NCI-H2029 (cell line): ENCODE results near the gene ALDH1A3.

Experiments used
- DNase-seq: peaks from one replicate; lab custom pipeline; 2025; lab: John Stamatoyannopoulos, UW

Gene ALDH1A3

DNA sequence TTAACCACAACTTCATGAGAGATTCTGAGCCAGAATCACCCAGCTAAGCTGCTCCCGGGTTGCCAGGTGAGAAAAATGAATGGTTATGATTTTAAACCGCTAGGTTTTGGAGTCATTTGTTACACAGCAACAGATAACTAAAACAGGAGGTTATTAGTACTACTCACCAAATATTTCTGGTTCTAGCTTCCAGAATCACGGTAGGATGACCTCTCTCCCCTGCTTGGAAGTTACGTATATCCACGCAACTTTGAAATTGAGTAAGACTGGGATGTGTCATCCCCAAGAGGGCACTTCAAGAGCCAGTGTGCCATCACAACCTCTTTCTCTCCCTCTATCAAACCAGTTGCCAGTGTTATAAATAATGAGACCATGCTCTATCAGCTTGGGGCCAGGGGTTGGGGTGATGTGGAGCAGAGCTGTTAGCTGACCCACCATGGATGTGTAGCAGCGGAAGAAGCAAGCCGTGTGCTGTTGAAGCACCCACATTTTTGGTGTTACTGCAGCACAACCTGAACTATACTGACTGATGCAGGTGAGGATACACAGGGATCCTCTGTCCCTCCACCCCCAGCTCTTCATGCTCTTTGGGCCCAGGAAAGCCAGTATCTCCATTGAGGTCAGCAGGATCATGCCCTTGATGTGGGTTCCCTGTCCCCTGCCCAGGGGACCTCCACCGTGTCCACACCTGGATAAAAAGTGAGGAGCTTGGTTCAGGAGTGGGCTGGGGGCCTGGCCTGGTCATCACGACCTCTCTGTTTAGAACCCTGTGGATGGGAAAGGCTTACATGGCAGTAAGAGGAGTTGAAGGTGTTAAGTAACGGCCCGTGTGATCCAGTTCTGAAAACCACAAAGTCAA, 19.4 kb upstream of the ALDH1A3 start:
- no peak for DNase-seq

DNA sequence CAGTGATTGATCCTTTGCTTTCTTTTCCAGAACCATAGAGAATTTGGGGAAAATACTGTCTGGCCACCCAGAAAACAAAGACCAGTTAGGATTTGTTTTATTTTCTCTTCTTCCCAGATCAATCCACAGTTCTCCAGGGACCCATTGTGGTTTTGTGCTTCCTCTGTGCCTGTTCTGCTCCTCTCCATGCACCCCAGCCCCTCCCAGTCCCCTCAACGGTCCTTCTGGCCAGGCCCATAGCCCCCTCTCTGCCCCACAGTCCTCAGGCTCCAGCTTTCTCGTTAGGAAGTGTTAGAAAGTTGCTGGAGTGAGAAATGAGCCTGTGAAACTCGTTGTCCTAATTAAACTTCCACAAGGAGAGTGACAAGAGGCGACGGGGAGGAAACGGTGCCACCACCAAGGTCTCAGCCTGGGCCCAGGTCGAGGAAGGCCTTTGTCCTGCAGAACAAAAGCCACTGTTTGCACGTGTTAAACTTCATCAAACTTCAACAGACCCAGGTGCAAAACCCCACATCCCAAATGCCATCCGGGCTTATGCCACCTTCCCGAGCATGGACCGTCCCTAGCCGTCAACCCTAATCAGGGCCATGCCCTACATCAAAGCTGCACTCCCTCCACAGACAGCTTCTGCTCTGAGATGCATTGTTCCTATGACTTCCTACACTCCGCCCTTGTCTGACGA, 18.7 kb upstream of the ALDH1A3 start:
- DNase-seq, result no peak

DNA sequence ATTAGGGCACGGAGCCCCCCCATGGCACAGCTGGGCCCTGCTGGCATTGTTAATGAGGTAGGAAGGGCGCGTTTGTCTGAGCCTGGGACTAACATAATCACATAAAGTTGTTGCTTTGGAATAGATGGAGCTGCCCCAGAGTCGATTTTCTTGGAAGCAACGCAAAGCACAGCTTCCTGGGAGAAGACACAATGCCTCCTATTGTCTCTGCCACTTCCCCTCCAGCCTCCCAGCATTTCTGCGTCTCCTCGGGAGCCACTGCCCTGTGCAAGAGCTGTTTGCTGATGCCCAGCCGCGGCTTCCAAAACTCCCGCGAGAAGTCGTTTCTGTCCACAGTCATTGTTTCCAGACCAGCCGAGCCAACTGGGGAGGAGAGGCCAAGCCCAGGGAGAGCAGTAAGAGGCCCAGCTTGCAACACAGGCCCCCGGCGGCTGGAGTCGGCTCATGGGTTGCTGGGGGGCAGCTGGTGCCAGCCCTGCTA, 18.1 kb upstream of the ALDH1A3 start:
- DNase-seq, result no peak

DNA sequence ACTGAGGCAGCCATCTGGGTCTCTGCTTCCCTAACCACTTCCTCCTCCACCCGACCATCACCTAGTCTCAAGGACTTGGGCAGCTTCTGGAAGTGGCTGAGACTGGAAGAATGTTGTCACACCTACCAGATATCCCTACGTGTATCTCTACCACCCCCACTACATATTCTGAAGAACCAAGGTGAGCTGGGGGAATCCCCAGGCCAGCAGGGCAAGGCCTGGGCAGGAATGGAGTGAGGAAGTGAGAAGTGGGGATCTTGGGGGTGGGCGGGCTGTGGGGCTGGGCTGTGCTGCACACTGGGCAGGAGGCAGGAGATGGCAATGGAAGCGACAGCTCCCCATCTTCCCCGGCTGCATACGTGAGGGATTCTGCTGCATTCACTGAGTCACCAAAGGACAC, 17.5 kb upstream of the ALDH1A3 start:
- no peak for DNase-seq

DNA sequence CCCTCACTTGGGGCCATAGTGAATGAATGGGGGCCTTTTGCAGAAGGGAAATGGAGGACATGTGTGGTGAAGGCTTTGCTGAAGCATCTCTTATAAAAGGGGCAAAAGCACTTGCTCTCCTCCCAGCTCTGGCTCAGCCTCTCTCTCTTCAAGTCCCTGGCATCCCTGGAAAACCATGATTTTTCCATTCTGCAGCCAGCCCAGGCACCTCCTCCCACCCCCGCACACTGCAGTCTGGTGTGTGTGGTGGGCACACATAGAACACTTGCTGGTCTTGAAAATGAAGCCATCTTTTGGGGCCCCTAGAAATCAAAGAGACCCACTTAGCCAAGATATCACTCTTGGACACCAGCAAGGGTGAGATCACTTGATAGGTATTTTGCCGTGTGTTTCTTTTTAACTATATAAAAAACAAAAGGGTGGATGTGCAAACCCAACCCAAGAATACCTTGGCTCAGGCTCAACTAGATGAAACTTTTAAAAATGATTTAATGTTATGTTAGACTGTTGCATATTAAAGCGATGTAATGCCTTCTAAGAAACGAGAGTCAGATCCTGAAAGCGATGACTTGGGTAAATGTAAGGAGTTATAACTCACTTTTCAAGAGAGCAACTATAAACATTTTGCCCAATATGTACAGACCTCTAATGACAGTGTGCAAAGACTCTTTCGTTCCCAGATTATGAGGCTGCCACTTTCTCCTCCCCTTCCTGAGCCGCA, 16.4 kb upstream of the ALDH1A3 start:
- no peak for DNase-seq

DNA sequence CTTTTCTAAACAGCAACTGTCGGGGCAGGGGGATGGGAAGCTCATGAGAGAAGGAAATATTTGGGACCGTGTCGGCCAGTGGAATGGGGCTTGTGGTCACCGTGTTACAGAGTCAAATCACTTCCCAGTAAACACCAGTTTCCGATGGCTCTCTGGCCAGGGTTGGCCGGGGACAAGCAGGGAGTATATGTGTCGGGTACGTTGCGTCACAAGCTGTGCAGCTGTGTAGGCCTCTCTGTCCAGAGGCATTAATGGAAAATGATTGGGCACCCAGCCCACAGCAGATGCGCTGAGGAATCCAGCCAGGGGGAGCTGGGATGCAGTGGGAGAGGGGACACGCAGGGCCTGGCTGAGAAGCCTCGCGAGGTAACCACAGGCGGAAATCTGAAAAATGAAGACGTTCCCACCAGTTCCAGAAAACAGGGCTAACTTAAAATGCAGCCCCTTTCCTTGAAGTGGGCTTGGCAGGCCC, 15.8 kb upstream of the ALDH1A3 start:
- no peak for DNase-seq

DNA sequence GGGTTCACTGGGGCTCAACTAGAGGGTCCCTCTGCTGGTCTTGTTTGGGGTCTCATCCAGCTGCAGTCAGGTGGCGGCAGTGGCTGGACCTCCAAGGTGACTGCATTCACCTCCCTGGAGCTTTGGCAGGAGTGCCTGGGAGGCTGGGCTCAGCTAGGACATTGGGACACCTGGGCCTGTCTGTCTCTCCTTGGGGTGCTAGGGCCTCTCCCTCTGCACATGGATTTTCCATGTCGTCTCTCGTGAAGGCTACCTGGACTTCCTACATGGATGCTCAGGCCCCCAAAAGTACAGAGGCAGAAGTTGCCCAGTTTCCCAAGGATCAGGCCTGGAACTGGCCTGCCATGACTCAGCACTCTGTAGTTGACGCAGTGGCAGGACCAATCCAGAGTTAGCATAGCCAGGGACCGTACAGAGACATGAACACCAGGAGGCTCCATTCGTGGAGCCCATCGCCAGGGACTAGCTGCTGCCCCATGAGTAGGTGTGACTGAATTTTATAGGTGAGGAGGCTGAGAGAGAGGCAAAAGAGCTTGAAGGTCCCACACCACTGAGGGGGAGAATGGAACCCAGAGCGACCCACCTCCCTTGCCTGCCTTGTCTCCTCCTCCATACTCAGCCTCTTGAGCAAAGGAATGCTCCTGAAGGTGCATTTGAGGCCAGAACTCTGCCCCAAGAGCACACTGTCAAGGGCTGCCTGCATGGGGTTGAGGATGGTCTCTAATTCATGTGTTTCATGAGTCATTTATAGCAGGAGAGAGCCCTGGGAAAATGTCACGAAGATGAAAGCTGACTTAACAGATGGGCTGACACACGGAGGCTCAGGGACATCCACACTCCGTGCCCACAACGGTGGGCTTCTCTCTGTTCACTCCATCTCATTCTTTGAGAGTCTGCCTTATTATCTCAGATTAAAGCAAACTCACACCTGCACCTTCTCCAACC, 13.0 kb upstream of the ALDH1A3 start:
- no peak for DNase-seq

DNA sequence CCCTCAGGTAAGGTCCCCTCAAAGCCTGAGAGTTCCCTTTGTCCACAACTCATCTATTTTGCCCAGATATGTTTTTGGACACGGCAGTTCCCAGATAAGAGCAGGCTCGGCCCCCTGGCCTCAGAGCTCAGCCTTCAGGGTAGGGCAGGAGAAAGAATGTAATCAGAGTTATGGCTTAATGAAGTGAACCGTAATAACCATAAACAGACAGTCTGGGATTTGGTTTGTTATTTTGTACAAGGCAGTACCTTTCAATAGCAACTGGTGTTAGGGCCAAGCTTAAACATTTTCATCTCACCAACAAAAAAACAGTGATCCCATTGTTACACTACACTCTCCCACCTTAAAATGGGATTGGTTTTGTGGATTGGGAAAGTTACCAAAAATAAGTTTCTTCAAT, 12.2 kb upstream of the ALDH1A3 start:
- no peak for DNase-seq

DNA sequence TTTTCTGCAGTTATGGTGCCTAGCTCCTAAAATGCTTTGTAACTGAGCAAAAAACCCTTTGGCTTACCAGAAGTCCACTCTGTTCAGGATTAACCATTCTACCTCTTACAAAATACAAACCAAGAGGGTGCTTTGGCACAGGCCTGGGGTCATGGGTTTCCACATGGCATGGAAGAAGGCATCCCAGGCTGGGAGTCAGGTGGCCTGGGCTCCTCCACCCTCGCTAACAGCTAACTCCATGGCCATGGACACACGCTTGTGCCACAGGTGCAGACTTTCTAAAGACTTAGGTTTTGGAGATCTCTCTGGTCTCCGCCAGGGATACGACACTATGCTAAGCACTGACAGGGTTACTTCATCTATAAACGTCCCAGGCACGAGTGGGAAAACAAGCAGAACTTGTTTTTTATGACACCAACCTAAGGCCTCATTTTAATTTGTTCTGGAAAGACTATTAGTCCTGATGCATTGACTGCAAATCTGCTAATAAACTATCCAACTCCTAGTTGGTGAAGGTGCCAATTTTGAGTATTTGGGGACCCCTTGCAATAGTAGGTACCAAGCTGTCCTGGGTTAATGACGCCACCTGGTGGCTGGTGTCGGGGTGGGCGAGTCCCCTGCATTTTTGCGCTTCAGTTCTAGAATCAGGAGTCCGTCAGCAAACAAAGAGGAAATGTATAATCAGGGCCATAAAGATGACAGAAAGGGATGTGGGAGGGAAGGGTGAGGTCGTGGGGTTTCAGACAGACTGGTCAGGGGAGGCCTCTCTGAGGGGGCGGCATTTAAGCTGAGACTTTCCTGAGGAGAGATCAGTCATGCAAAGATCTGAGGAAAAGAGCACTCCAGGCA, 10.3 kb upstream of the ALDH1A3 start:
- DNase-seq, result no peak

DNA sequence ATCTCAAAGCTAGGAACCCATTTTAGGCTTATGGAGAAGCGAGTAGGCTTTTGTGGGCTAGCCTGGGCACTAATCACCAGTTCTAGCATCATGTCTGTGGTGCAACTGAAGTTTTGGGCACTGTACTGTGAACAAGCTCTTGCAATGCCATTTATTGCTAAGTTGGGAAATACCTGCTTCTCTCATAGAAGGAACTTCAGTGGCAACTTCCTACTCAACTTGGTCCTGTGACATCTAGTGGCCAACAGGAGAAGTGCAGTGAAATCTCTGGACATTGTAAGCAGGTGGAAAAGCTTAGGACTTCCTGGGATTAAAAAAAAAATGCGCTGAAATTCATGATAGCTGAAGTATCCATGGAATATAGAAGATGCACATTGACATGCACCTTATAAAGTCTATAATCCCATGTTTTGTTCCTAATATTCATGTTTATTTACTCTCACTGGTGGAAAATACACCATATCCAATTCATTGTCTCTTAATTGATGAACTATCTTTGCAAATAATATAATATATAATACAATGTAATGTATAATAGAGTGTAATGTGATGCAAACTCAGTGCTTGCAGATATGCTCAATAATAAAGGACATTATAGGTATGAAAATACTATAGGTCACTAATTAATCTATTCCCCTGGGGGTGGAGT, 6.5 kb upstream of the ALDH1A3 start:
- DNase-seq, result no peak

DNA sequence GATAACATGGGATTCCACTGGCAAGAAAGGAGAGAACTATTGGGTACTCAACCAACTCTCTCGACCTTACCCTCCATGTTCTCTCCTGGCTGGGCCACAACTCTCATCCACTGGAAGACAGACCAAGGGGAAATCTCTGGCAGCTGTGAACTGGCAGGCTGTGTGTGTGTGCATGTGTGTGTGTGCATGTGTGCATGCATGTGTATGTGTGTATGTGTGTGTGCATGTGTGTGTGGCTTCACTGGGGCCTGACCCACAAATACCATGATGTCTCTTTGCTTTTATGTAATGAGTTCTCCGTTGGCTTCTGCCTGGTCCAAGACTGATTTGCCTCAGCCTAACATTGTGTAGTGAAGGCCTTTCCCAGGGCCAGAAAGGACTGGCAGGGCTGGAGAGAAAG, 4.1 kb upstream of the ALDH1A3 start:
- DNase-seq, result no peak

DNA sequence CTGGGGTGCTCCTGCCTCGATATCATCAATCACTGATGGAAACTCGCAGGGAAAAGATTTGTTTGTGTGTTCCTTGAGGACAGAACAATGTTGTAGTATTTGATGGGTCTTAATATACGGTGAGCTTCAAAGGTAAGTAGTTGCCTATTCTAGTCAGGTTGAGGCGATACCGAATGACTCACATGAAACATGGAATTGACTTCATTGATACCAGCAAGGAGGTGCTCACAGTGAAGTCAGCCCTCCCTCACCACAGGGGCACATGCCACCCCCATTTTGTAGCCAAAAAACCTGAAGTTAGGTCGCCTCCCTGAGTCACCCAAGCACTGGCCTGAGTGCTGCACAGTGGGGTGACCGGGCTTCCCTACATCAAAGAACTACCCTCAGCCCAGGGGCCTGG, 3.7 kb upstream of the ALDH1A3 start:
- DNase-seq, result no peak

DNA sequence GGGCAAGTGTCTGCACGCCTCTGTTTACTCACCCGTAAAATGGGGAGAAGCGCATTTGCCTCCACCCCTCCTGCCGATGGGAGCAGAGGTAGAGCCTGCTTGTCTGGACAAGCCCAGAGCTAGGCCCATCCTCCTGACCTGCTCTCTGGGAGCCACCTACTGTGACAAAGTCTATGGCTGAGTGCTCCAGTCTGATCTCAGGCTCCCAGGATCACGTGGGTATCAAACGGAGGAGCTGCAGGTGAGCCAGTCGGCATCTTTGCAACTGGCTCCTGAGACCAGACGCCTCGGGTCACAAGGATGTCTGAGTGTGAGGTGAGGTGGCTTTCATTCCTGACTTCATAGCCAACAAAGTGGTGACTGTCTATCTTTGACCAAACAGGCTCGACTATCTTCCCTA, 2.1 kb upstream of the ALDH1A3 start:
- DNase-seq, result no peak

DNA sequence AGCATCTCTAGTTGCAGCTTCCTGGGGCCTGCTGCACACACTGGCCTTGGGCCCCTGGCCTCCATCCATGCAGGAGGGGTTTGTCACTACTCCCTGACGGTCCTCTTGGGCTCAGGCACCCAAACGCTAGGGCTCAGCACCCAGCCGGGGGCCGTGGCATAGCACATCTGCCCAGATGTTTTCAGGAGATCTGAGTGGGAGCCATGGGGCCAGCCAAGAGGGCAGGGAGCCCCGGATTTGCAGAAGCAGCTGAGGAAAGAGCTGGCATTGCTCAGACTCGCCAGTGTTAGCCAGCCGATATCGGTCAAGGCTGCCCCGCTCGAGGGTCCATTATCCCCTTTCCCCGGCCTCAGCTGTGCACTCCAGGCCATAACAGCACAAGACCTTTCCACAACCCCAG, 1.5 kb upstream of the ALDH1A3 start:
- no peak for DNase-seq

DNA sequence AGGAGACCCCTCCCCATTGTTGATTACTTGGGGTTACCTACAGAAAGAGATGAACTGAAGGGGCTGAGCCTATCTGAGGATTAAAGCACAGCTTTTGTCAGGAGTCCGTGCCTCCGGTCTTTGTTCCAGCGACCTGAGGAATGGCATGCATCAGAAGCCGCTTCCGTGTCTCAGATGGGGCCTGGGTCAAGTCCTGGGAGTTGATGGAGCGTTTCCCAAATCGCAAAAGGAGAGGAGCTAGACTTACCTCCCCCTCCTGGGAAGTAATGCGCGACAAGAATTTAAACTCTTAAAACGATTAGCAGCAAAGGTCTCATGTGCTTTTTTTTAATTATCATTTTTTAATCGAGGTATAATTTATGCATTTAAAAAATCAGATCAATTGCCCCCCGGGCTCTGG, 983 bp upstream of the ALDH1A3 start:
- no peak for DNase-seq

DNA sequence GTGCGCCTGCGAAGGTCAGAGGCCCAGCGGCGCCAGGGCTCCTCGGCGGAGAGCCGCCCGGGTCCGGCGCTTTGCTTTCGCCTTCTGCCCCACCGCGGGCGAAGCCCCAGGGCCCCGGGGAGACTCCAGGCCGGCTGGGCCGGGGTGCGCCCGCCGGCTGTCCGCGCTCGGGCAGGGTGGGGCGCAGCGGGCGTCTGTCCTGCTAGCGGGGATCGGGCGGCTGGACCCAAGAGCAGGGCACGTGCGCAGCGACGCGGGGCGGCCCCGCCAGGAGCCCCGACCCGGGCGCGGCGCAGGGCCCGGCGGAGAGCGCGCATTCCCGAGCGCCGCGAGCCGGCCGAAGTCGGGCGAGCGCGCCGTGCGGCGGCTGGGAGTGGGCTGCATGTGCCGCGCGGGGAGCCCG, 569 bp upstream of the ALDH1A3 start:
- DNase-seq, result no peak

DNA sequence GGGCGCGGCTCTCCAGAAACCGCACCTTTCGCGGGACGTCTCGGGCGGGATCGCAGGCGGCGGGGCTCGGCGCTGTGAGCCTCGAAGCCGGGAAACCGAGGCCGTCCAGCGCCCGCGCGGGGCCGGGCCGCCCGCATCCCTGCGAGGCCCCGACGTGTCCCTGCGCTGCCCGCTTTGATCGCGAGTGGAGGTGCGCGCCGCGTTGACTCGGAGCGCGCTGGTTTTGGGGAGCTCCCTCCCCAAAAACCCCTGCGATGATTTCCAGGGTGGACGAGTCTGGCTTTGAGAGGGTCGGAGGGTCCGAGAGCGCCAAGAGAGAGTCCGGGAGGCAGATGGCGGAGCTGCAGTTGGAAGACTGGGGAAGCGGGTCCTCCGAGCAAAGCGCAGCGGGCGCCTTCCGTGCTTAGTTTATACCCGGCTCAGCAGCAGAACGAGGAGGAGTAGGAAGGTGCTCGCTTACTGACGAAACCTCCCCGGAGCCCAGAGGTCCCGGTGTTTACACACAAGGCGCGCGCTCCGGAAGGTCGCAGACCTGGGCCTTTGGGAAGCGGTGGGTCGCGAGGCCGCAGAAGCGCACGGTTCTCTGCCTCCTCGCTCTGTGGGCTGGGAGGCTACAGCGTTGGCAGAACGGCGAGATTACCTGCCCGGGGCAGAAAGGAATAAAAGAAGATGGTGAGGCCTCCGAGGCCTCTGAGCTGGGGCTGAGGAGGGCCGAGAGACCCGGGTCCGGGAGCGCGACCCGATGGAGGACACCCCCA, 687 bp downstream of the ALDH1A3 start:
- no peak for DNase-seq

DNA sequence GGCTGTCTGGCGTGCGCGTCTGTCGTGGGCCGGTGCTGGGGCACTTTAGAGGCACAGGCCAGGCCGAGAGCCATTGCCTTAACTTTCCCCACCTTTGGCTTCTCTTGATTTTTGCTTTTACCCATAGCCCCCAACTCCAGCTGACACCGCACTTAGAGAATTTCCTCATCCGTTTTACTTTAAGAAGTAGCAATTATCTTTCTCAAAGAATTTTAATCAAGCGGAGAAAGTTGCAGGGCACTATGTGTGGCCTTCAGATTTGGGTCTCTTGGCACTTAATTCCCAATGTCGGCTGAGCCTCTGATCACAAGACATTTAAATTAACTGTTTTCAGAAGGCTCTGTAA, 1.2 kb downstream of the ALDH1A3 start:
- no peak for DNase-seq

DNA sequence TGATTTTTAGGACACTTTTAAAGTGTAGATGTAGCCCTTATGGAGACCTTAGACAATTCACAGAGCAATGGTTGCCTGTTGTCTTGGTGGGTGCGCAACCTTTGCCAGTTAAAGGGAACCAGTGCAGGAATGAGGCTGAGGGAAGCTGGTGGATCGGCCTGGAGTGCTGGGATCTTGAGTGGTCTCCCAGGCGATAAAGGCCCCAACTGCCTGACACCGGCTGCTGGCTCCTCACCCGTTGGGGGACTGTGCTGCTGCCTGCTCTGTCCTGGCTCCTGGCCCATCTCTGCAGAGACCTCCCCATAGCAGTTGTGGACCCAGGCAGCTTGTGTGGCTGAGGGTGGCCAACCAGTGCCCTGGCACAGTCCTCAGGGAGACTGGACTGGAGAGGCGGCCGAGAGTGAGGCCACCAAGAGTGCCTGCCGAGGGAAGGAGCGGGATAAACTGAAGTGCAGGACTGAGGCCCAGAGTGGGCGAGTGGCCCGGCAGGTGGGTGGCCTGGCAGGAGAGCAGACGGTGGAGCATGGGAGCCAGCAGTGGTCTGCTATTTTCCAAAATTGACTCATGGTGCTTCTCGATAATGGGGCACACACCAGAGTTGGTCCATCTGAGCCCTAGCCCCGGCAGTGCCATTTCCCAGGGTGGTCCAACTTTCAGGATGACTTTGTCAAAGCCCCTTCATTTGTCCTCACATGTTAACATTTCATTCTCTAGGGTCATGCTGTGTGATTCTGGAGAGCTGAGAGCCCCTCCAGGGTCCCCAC, 2.1 kb downstream of the ALDH1A3 start:
- no peak for DNase-seq
